HL-60/S4 (cell line): Measurements from ENCODE around the gene UBE3B.
"Not testable (repeated sequence)": the region's sequence is repeated elsewhere in the genome, so short reads cannot be mapped to it uniquely, and the experiment has no call there.

Experiments
- in situ Hi-C: fragments of 300-500 bp; cut with MboI; formaldehyde crosslinking; loops from 2 replicates; pipeline ENCODE4 v1.14.3; 2022; ENCODE audit warnings: low sequenced_read_pairs

The UBE3B gene

DNA sequence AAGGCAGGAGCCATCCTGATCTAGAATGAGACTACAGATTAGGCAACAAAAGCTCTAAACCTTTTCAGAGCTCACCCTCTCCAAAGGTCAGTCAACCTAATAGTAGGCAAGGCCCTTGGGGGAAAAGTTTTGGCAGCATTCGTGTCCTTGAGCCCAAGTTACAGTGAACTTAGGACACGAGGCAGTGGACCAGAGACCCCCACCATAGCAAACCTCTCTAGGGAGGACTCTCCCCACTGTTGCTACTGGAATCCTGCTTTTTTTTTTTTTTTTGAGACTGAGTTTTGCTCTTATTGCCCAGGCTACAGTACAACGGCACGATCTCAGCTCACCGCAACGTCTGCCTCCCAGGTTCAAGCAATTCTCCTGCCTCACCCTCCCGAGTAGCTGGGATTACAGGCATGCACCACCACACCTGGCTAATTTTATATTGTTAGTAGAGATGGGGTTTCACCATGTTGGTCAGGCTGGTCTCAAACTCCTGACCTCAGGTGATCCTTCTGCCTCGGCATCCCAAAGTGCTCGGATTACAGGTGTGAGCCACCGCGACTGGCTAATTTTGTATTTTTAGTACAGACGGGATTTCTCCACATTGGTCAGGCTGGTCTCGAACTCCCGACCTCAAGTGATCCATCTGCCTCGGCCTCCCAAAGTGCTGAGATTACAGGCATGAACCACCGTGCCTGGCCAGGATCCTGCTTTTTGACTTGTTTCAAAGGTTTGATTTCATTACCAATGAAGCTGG lies 3.7 kb upstream of the UBE3B start:
- in situ Hi-C loops = not testable (repeated sequence)

DNA sequence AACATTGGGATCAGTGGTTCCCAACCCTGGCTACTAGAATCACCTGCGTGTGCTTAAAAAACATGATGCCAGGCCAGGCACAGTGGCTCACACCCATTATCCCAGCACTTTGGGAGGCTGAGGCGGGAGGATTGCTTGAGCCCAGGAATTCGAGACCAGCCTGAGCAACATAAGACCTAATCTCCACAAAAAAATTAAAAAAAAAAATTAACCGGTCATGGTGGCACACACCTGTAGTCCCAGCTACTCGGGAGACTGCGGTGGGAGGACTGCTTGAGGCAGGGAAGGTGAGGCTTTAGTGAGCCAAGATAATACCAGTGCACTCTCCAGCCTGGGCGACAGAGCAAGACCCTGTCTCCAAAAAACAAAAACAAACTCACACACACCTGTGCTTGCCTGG lies 2.3 kb upstream of the UBE3B start:
- in situ Hi-C loops = no loop called here

DNA sequence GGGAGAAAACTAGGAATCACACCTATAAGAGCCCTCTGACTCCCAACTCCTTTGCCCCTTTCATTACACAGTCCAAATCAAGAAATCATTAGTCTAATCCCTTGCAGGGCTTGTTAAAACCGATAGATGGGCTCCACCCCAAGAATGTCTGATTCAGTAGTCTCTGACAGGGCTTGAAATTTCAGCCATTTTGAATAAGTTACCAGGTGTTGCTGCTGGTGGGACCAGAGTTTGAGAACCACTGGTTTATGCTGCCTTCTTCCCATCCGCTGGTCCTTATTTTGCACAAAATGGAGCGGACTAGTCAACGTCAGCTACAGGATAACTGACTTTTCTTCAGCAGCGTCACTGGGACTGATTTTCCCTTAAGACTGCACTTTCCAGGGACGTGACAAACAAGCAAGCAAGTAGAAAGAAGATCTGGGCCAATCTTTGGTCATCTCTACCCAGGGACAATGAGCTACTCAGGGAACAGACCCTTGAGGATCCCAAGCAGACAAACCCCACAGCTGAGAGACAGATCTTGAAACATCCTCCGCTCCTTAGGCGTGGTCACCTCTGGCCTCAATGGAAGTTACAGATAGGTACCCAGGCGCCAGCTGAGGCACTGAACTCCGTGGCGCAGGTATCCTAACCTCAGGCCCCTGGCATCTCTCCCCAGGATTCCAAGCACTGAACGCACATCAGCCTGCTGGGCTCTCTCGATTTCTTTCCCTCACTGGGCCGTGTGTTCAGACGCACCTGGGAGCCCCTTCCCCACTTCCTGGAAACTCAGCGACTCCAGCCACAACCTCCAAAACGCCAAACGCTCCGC lies 1.2 kb upstream of the UBE3B start:
- in situ Hi-C loops = no loop called here

- in situ Hi-C loops = no loop called here
These were observed 638 bp upstream of the UBE3B start for GRCh38 chr12:109476807-109477184.

DNA sequence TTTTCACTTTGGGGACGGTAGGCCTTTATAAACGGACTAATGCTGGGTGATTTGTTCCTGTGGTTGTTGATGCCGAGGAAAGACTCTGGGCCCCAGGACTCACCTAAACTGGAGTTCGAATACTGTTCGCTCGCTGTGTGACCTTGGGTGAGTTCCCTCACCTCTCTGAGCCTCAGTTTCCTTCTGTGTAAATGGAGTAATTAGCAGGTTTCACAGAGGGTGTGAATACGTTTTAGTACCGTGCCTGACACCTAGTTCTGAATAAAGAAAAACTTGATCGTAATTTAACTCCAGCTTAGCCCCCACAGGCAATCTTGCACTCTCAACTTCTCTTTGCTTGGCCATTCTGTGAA lies 505 bp downstream of the UBE3B start:
- in situ Hi-C loops = no loop called here

DNA sequence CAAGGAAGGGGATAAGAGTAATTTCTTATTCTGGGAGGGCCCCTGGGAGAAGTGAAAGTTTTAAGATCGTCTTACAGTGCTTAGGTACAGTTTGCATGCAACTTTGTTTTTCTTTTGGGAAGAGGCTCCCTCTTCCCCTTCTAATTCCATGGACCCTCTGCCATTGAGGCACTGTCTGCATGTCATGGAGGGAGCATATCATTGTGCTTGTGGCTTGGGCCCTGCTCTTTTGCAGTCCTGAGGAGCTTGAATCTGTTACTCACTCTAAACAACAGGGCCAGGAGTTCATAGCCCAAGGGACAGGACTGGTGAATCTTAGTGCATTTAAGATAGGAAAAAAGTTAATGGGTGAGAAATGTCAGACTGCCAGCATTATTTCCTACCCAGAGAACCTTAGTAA lies 2.3 kb downstream of the UBE3B start:
- in situ Hi-C loops = no loop called here

DNA sequence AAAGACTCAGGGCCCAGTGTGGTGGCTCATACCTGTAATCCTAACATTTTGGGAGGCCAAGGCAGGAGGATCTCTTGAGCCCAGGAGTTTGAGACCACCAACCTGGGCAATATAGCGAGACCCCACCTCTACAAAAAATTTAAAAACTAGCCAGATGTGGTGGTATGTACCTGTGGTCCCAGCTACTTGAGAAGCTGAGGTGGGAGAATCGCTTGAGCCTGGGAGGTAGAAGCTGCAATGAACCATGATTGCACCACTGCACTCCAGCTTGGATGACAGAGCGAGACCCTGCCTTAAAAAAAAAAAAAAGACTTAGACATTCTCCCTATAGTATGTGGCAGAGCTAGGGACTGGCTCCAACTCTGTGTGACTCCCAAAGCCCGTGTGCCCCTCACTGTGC lies 2.9 kb downstream of the UBE3B start:
- in situ Hi-C loops = no loop called here

DNA sequence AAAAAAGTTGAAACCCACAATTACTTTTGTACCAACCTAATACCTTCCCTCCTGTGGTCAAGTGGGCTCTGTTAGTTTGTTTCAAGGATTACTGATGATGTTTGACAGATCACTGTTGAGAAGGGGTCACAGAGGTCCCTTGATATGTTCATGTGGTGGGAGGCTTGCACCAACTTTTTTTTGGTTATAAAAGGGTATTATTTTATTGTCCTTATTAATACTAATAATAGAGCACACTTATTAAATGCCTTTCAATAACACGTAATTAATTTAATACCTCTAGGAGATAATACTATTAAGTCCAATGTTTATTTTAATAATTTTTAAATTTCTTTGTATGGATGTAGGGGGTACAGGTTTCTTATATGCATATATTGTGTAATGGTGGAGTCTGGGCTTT lies 4.4 kb downstream of the UBE3B start:
- in situ Hi-C loops = no loop called here

- in situ Hi-C loops = no loop called here
These were observed 5.1 kb downstream of the UBE3B start for GRCh38 chr12:109482491-109482890.

GRCh38 chr12:109482894-109483293 lies 5.5 kb downstream of the UBE3B start:
- in situ Hi-C loops = no loop called here

DNA sequence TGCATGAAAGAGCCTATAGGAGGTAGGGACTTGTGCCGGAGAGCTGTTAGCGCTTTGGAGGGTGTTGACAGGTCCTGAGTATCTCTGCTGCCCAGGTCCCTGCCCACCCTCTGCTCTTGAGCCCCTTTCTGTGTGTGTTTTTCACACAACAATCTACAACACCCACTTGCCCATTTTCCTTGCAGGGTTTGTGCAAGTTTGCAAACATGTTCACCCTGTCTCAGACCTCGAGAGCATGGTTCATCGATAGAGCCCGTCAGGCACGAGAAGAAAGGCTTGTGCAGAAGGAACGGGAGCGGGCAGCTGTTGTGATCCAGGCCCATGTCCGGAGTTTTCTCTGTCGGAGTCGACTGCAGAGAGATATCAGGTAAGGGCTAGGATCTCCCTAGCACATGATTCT lies 5.9 kb downstream of the UBE3B start:
- in situ Hi-C loops = no loop called here

- in situ Hi-C loops = no loop called here
These were observed 7.8 kb downstream of the UBE3B start for GRCh38 chr12:109485201-109485600.

- in situ Hi-C loops = no loop called here
These were observed 10.0 kb downstream of the UBE3B start for GRCh38 chr12:109487181-109488050.

- in situ Hi-C loops = no loop called here
These were observed 10.7 kb downstream of the UBE3B start for GRCh38 chr12:109488051-109488665.

GRCh38 chr12:109489016-109489954 lies 11.9 kb downstream of the UBE3B start:
- in situ Hi-C loops = no loop called here

GRCh38 chr12:109489955-109490565 lies 12.6 kb downstream of the UBE3B start:
- in situ Hi-C loops = no loop called here

- in situ Hi-C loops = no loop called here
These were observed 14.2 kb downstream of the UBE3B start for GRCh38 chr12:109491671-109492070.

DNA sequence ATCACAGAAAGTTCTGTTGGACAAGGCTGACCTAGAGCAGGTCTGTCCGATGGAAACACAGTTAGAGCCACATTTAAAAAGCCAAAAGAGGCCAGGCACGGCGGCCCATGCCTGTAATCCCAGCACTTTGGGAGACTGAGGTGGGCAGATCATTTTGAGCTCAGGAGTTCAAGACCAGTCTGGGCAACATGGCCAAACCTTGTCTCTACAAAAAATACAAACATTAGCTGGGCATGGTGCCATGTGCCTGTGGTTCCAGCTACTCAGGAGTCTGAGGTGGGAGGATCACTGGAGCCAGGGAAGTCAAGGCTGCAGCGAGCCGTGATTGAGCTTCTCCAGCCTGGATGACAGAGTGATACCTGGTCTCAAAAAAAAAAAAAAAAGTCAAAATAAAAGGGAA lies 14.9 kb downstream of the UBE3B start:
- in situ Hi-C loops = no loop called here

GRCh38 chr12:109493090-109493489 lies 15.7 kb downstream of the UBE3B start:
- in situ Hi-C loops = no loop called here

- in situ Hi-C loops = no loop called here
These were observed 16.5 kb downstream of the UBE3B start for GRCh38 chr12:109493938-109494337.
